Tibial nerve (tissue), 4 donors: ENCODE measurements around the gene CEP44. TPM values are rescaled to one million over a fixed set of nuclear protein-coding genes. Genes with fewer than 3 reads are reported as not detected.

Experiments used
- DNase-seq, 2 donors: peaks; one replicate each; pipeline ENCODE4 v3.0.0-alpha.2; 2019; ENCODE audit warnings: low spot score in 2 of 2
- H3K27ac ChIP-seq, 4 donors: fragments of 200-600 bp; sonication (generic) in 3 of 4; one replicate each; pipeline ENCODE4 v1.5.1; 2017 to 2019; ENCODE audit warnings: mild to moderate bottlenecking in 1 of 4
- H3K27me3 ChIP-seq, 2 donors: fragments of 200-600 bp; sonication (generic) in 1 of 2; one replicate each; pipeline versions ENCODE4 v1.5.1 to v1.6.0; 2017 to 2019
- H3K36me3 ChIP-seq, 3 donors: fragments of 200-600 bp; sonication (generic); one replicate each; pipeline ENCODE4 v1.5.1; 2018 to 2019
- H3K4me1 ChIP-seq, 4 donors: fragments of 200-600 bp; sonication (generic) in 3 of 4; one replicate each; pipeline ENCODE4 v1.5.1; 2017 to 2019
- H3K4me3 ChIP-seq, 4 donors: fragments of 200-600 bp; sonication (generic) in 3 of 4; one replicate each; pipeline ENCODE4 v1.5.1; 2017 to 2019; ENCODE audit warnings: mild to moderate bottlenecking in 1 of 4, moderate library complexity in 1 of 4
- H3K9me3 ChIP-seq, 4 donors: fragments of 200-600 bp; sonication (generic) in 3 of 4; one replicate each; pipeline ENCODE4 v1.5.1; 2017 to 2019
- CTCF ChIP-seq, 5 experiments: fragments of 200-600 bp in 3 of 5; fragments of 450-650 bp in 2 of 5; sonication (generic) in 3 of 5; IDR thresholded peaks; one replicate each; pipeline ENCODE4 v1.5.1; 2016 to 2019; ENCODE audit warnings: antibody characterized with exemption in 5 of 5, mild to moderate bottlenecking in 3 of 5, moderate library complexity in 2 of 5
- EP300 ChIP-seq, 2 donors: sonication (generic); formaldehyde crosslinking; IDR thresholded peaks; one replicate each; pipeline ENCODE4 v1.6.1; 2017; ENCODE audit warnings: antibody characterized with exemption in 2 of 2, mild to moderate bottlenecking in 1 of 2
- POLR2A ChIP-seq, 2 donors: fragments of 450-650 bp; IDR thresholded peaks; one replicate each; pipeline ENCODE4 v1.6.1; 2017; ENCODE audit warnings: antibody characterized with exemption in 2 of 2, mild to moderate bottlenecking in 2 of 2, moderate library complexity in 2 of 2
- WGBS, 2 donors: methylation state at CpG; one replicate each; pipeline ENCODE4 v1.1.5; 2018; 5-methylcytosine and 5-hydroxymethylcytosine counted together
- total RNA-seq, 4 donors: library from RNA; depleted of rRNA; stranded (reverse); fragments of >200 nt; gene quantifications; one replicate each; pipeline ENCODE4 v1.1.0, GENCODE V29; 2016

CEP44 gene
- total RNA-seq, 4 donors from 2014 or later, result 16.7 to 27.4 (median 21.5) TPM

GRCh38 chr4:174248407-174248806 lies 35.3 kb upstream of the CEP44 start:
- no peak for DNase-seq
- WGBS, 2 donors, result 64 to 78% methylated on average over 1 of the region's 1 CpG
- no peak overlapping the region for H3K4me3 ChIP-seq
- H3K9me3 ChIP-seq, result no peaks in the 10 kb centered on the region
- no peaks in the 10 kb centered on the region for H3K36me3 ChIP-seq
- TF ChIP-seq CTCF (IDR thresholded peaks at IDR 0.05), result no peak
- no peak for TF ChIP-seq POLR2A (IDR thresholded peaks at IDR 0.05)
- no peak for TF ChIP-seq EP300 (IDR thresholded peaks at IDR 0.05)
- no peaks in the 10 kb centered on the region for H3K27me3 ChIP-seq
- H3K27ac ChIP-seq, result no peak overlapping the region
- H3K4me1 ChIP-seq, result no peaks in the 10 kb centered on the region

- Histone ChIP-seq H3K27me3 (no peaks in the 10 kb centered on the region), H3K9me3 (no peaks in the 10 kb centered on the region), H3K4me1 (no peaks in the 10 kb centered on the region), H3K4me3 (no peak overlapping the region), H3K36me3 (peaks cover 0 to 4% (median 0%) of the 10 kb centered on the region in 3 donors), H3K27ac (no peak overlapping the region)
- TF ChIP-seq POLR2A (IDR thresholded peaks at IDR 0.05), result no peak
- TF ChIP-seq EP300 (IDR thresholded peaks at IDR 0.05), result no peak
- TF ChIP-seq CTCF (IDR thresholded peaks at IDR 0.05), result no peak
- 65 to 96% methylated on average over 2 of the region's 2 CpGs for WGBS, 2 donors
- no peak for DNase-seq
Measured at GRCh38 chr4:174252412-174252811, 31.3 kb upstream of the CEP44 start.

GRCh38 chr4:174254613-174255012 lies 29.1 kb upstream of the CEP44 start:
- Histone ChIP-seq H3K9me3 (no peaks in the 10 kb centered on the region), H3K27me3 (no peaks in the 10 kb centered on the region), H3K4me3 (no peak overlapping the region), H3K27ac (no peak overlapping the region), H3K4me1 (no peaks in the 10 kb centered on the region), H3K36me3 (peaks cover 0 to 4% (median 0%) of the 10 kb centered on the region in 3 donors)
- 79 to 90% methylated on average over 1 of the region's 1 CpG for WGBS, 2 donors
- no peak for DNase-seq
- no peak for TF ChIP-seq EP300 (IDR thresholded peaks at IDR 0.05)
- no peak for TF ChIP-seq CTCF (IDR thresholded peaks at IDR 0.05)
- no peak for TF ChIP-seq POLR2A (IDR thresholded peaks at IDR 0.05)

- H3K36me3 ChIP-seq, result peaks cover 0 to 4% (median 0%) of the 10 kb centered on the region in 3 donors
- no peak for DNase-seq
- TF ChIP-seq POLR2A (IDR thresholded peaks at IDR 0.05) (no peak), CTCF (IDR thresholded peaks at IDR 0.05) (no peak), EP300 (IDR thresholded peaks at IDR 0.05) (no peak)
- H3K4me3 ChIP-seq, result no peak overlapping the region
- no peaks in the 10 kb centered on the region for H3K9me3 ChIP-seq
- H3K27ac ChIP-seq, result no peak overlapping the region
- H3K27me3 ChIP-seq, result no peaks in the 10 kb centered on the region
- no peaks in the 10 kb centered on the region for H3K4me1 ChIP-seq
- 94% methylated on average over 1 of the region's 1 CpG for WGBS, 2 donors
Measured at GRCh38 chr4:174255374-174255773, 28.3 kb upstream of the CEP44 start.

DNA sequence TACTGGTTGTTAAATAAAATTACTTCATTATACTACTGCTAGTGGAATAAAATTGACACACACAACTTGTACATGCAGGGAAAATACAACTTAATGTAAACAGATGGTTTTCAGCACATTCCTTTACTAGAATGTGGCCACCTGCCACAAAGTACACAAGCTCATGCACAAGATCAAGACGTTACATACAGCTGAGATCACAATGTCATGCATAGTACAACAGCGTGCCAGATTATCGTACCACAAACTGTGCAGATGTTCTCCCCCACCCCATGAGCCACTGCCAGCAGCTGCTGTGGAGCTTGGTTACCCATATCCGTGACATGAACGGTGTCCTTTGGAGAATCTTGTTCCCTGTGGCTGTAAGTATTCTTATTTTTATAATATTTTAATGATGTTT lies 27.9 kb upstream of the CEP44 start:
- Histone ChIP-seq H3K9me3 (no peaks in the 10 kb centered on the region), H3K4me1 (peaks cover 0 to 4% (median 0%) of the 10 kb centered on the region in 4 donors), H3K27me3 (no peaks in the 10 kb centered on the region), H3K36me3 (peaks cover 0 to 4% (median 0%) of the 10 kb centered on the region in 3 donors), H3K4me3 (no peak overlapping the region), H3K27ac (no peak overlapping the region)
- WGBS, 2 donors, result 80 to 81% methylated on average over 5 of the region's 5 CpGs
- TF ChIP-seq POLR2A (IDR thresholded peaks at IDR 0.05) (no peak), EP300 (IDR thresholded peaks at IDR 0.05) (no peak), CTCF (IDR thresholded peaks at IDR 0.05) (no peak)
- DNase-seq, result no peak
